Myometrial cell (primary cell): ENCODE data around the gene PRR14. TPM values are rescaled to one million over a fixed set of nuclear protein-coding genes. Genes with fewer than 3 reads are reported as not detected.

Experiments
- total RNA-seq: library from RNA; depleted of rRNA; stranded (reverse); fragments of >200 nt; gene quantifications from 2 replicates; pipeline ENCODE4 v1.2.3, GENCODE V29; 2015

Gene PRR14
- total RNA-seq, result 9.5 and 19.3 TPM in 2 replicates

GRCh38 chr16:30650369-30651123 lies at the start of gene PRR14:
TSS of gene PRR14 (plus strand) at chr16:30650960. CDS start at chr16:30651646, 686 bp downstream.

GRCh38 chr16:30609926-30610839 lies 40.6 kb upstream of the PRR14 start, which contains the start of gene ZNF689:
TSS of gene ZNF689 (minus strand) at chr16:30610389. CDS start at chr16:30610041, 348 bp downstream.

GRCh38 chr16:30657866-30658730 lies 7.3 kb downstream of the PRR14 start, which contains the start of gene FBRS:
TSS of gene FBRS (plus strand) at chr16:30658431. CDS start at chr16:30659519, 1,088 bp downstream.

DNA sequence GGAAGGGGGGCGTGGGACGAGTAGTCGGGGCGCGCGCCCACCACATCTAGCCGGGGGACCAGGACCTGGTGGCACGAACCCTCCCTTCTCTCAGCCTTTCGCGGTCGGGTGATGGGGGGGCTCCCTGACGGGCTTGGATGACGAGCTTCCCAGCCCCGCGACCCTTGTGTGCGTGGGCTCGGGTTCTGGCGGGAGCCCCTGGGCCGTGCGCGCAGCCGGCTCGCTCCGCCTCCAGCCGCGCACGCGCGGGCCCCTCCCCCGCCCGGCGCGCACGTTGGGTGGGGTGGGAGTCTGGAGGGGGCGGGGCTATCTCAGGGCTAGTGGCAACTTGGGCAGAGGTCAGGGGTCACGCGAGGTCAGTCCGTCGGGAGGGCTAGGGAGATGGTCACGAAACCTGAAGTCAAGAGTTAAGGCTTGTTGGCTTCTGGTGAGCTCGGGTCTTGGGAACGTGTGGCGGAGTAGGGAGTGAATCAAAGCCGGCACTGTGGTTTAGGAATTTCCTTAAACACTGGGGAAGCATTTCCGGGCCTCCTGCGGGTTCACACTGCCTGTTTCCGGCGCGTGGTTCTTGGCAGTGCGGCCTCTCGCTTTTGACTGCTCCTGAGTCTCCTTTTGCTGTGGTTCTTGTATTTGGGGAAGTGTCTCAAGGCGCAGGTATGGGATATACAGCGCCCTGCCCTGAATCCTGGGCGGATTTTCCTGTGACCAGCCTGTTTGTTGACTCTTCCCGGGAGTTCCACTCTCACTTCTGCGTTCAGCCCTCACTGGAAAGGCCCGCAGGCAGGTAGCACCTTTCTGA lies 48.3 kb downstream of the PRR14 start, which contains the start of gene SRCAP:
Gene SRCAP (plus strand): TSS at position 356 of the 799 bp plus-strand sequence. CDS start 1,654 bp downstream, outside the sequence.

Other genes with a start within 250 kb of the PRR14 start
- 9.9 and 11.8 TPM in 2 replicates for gene ZNF771, start 243.4 kb upstream of the PRR14 start, total RNA-seq
- gene DCTPP1, start 220.9 kb upstream of the PRR14 start, total RNA-seq, result 31.7 and 34.7 TPM in 2 replicates
- gene SEPHS2, start 205.1 kb upstream of the PRR14 start, total RNA-seq, result 16.0 and 19.0 TPM in 2 replicates
- gene ITGAL, start 178.2 kb upstream of the PRR14 start, total RNA-seq, result not detected in 2 replicates
- gene ZNF768, start 124.4 kb upstream of the PRR14 start, total RNA-seq, result 21.9 and 29.4 TPM in 2 replicates
- gene ZNF747, start 116.1 kb upstream of the PRR14 start, total RNA-seq, result 8.7 and 14.1 TPM in 2 replicates
- 5.5 and 6.2 TPM in 2 replicates for gene ZNF764, start 92.6 kb upstream of the PRR14 start, total RNA-seq
- gene ZNF688, start 79.2 kb upstream of the PRR14 start, total RNA-seq, result 17.6 and 21.8 TPM in 2 replicates
- 3.7 and 23.6 TPM in 2 replicates for gene ZNF785, start 65.3 kb upstream of the PRR14 start, total RNA-seq
- gene ZNF689, start 40.6 kb upstream of the PRR14 start, total RNA-seq, result 7.4 and 9.8 TPM in 2 replicates
- 23.1 and 30.5 TPM in 2 replicates for gene FBRS, start 7.5 kb downstream of the PRR14 start, total RNA-seq
- 12.8 and 19.9 TPM in 2 replicates for gene SRCAP, start 48.2 kb downstream of the PRR14 start, total RNA-seq
- 38.6 and 46.6 TPM in 2 replicates for gene PHKG2, start 97.5 kb downstream of the PRR14 start, total RNA-seq
- gene CFAP119, start 111.1 kb downstream of the PRR14 start, total RNA-seq, result 4.6 and 6.9 TPM in 2 replicates
- 80.1 and 86.3 TPM in 2 replicates for gene RNF40, start 111.4 kb downstream of the PRR14 start, total RNA-seq
- 11.3 and 13.8 TPM in 2 replicates for gene ZNF629, start 136.2 kb downstream of the PRR14 start, total RNA-seq
- 77.8 and 85.3 TPM in 2 replicates for gene BCL7C, start 243.1 kb downstream of the PRR14 start, total RNA-seq
- 3.9 and 11.2 TPM in 2 replicates for gene CTF1, start 245.7 kb downstream of the PRR14 start, total RNA-seq